H9 (cell line): ENCODE results near the gene TFCP2. TPM values are rescaled to one million over a fixed set of nuclear protein-coding genes. Genes with fewer than 3 reads are reported as not detected.

Source experiments
- DNase-seq: peaks from one replicate; pipeline ENCODE4 v3.0.0-alpha.2; 2017
- H2AFZ ChIP-seq: one replicate; pipeline ENCODE4 v1.6.1; 2013; ENCODE audit warnings: mild to moderate bottlenecking, low read length, control low read depth, moderate library complexity
- H2AK5ac ChIP-seq: 2 replicates; pipeline ENCODE4 v1.6.1; 2013; ENCODE audit warnings: low read length, control low read depth, mixed read lengths; ENCODE audit not compliant: insufficient read length
- H2BK120ac ChIP-seq: one replicate; pipeline ENCODE4 v1.6.1; 2013; ENCODE audit warnings: low read depth, mild to moderate bottlenecking, low read length, control low read depth, inconsistent platforms; ENCODE audit not compliant: poor library complexity, severe bottlenecking
- H2BK12ac ChIP-seq: 2 replicates; pipeline ENCODE4 v1.6.1; 2013; ENCODE audit warnings: low read length, control low read depth, mixed read lengths, low read depth; ENCODE audit not compliant: insufficient read length
- H2BK15ac ChIP-seq: 2 replicates; pipeline ENCODE4 v1.6.1; 2013; ENCODE audit warnings: low read depth, low read length, control low read depth
- H2BK20ac ChIP-seq: one replicate; pipeline ENCODE4 v1.6.1; 2013; ENCODE audit warnings: low read depth, mild to moderate bottlenecking, low read length, control low read depth, inconsistent platforms; ENCODE audit not compliant: poor library complexity, severe bottlenecking
- H2BK5ac ChIP-seq: 2 replicates; pipeline ENCODE4 v1.6.1; 2013; ENCODE audit warnings: low read length, control low read depth, mixed read lengths; ENCODE audit not compliant: insufficient read length
- H3K14ac ChIP-seq: 2 replicates; pipeline ENCODE4 v1.6.1; 2013; ENCODE audit warnings: low read length, control low read depth; ENCODE audit not compliant: insufficient read depth
- H3K18ac ChIP-seq: 2 replicates; pipeline ENCODE4 v1.6.1; 2013; ENCODE audit warnings: low read depth, mild to moderate bottlenecking, mixed read lengths, low read length, control low read depth; ENCODE audit not compliant: insufficient read length
- H3K23ac ChIP-seq: 2 replicates; pipeline ENCODE4 v1.6.1; 2013; ENCODE audit warnings: low read length, control low read depth, mixed read lengths, low read depth; ENCODE audit not compliant: insufficient read length
- H3K23me2 ChIP-seq: 2 replicates; pipeline ENCODE4 v1.6.1; 2013; ENCODE audit warnings: low read depth, mild to moderate bottlenecking, mixed read lengths, low read length, control low read depth; ENCODE audit not compliant: insufficient read length, poor library complexity, severe bottlenecking
- H3K27ac ChIP-seq: 2 replicates; pipeline ENCODE4 v1.5.1; 2013; ENCODE audit warnings: low read length, control low read depth, mixed read lengths, low read depth; ENCODE audit not compliant: insufficient read length
- H3K27me3 ChIP-seq: 2 replicates; pipeline ENCODE4 v1.6.1; 2013; ENCODE audit warnings: low read length, control low read depth, inconsistent platforms; ENCODE audit not compliant: insufficient read depth
- H3K4ac ChIP-seq: 2 replicates; pipeline ENCODE4 v1.6.1; 2013; ENCODE audit warnings: low read depth, mild to moderate bottlenecking, control low read depth, inconsistent platforms, low read length, moderate library complexity
- H3K4me1 ChIP-seq: 2 replicates; pipeline ENCODE4 v1.6.1; 2013; ENCODE audit warnings: low read length, control low read depth, inconsistent platforms; ENCODE audit not compliant: insufficient read depth
- H3K4me2 ChIP-seq: 2 replicates; pipeline ENCODE4 v1.6.1; 2013; ENCODE audit warnings: low read length, control low read depth, mixed read lengths; ENCODE audit not compliant: insufficient read length, insufficient read depth
- H3K56ac ChIP-seq: 2 replicates; pipeline ENCODE4 v1.6.1; 2013; ENCODE audit warnings: low read depth, mild to moderate bottlenecking, mixed read lengths, low read length, control low read depth; ENCODE audit not compliant: insufficient read length
- H3K79me1 ChIP-seq: 2 replicates; pipeline ENCODE4 v1.6.1; 2013; ENCODE audit warnings: low read depth, mild to moderate bottlenecking, moderate library complexity, low read length, control low read depth, inconsistent platforms; ENCODE audit not compliant: insufficient read depth, poor library complexity, severe bottlenecking
- H3K79me2 ChIP-seq: 2 replicates; pipeline ENCODE4 v1.6.1; 2013; ENCODE audit warnings: low read length, control low read depth, inconsistent platforms; ENCODE audit not compliant: insufficient read depth
- H3K9ac ChIP-seq: 2 replicates; pipeline ENCODE4 v1.6.1; 2013; ENCODE audit warnings: low read length, control low read depth, mixed read lengths; ENCODE audit not compliant: insufficient read length; ENCODE audit errors: extremely low read depth
- H3K9me3 ChIP-seq: one replicate; pipeline ENCODE4 v1.6.1; 2013; ENCODE audit warnings: low read depth, low read length, inconsistent platforms; ENCODE audit not compliant: control insufficient read depth
- H3T11ph ChIP-seq: one replicate; pipeline ENCODE4 v1.6.1; 2013; ENCODE audit warnings: mild to moderate bottlenecking, low read length, control low read depth, inconsistent platforms
- H4K20me1 ChIP-seq: one replicate; pipeline ENCODE4 v1.6.1; 2013; ENCODE audit not compliant: control insufficient read depth, insufficient read length, insufficient read depth
- H4K5ac ChIP-seq: 2 replicates; pipeline ENCODE4 v1.6.1; 2013; ENCODE audit warnings: low read depth, mild to moderate bottlenecking, mixed read lengths, low read length, control low read depth; ENCODE audit not compliant: insufficient read length
- H4K8ac ChIP-seq: replicated peaks from 2 replicates; pipeline ENCODE4 v1.6.1; 2013; ENCODE audit warnings: low read length, control low read depth, mixed read lengths, low read depth; ENCODE audit not compliant: insufficient read length
- H4K91ac ChIP-seq: 2 replicates; pipeline ENCODE4 v1.6.1; 2013; ENCODE audit warnings: low read depth, mild to moderate bottlenecking, moderate library complexity, mixed read lengths, low read length, control low read depth; ENCODE audit not compliant: insufficient read length
- H3K27ac Mint-ChIP-seq, 3 experiments: 2 replicates in 2 of 3; 3 replicates in 1 of 3; pipeline ENCODE4 v1.8.0; 2020 to 2021; ENCODE audit warnings: mixed read lengths in 3 of 3, mild to moderate bottlenecking in 1 of 3, moderate library complexity in 1 of 3
- H3K27me3 Mint-ChIP-seq: 2 replicates; pipeline ENCODE4 v1.8.0; 2021; ENCODE audit warnings: low read depth, mild to moderate bottlenecking, moderate library complexity, mixed read lengths
- H3K36me3 Mint-ChIP-seq, 3 experiments: 2 replicates in 2 of 3; 3 replicates in 1 of 3; pipeline ENCODE4 v1.8.0; 2020 to 2021; ENCODE audit warnings: low read depth in 3 of 3, mixed read lengths in 3 of 3; ENCODE audit not compliant: insufficient read depth in 1 of 3
- H3K4me1 Mint-ChIP-seq, 2 experiments: 2 replicates each; pipeline ENCODE4 v1.8.0; 2020; ENCODE audit warnings: mixed read lengths in 2 of 2
- H3K4me3 Mint-ChIP-seq, 2 experiments: 2 replicates in 1 of 2; 3 replicates in 1 of 2; pipeline ENCODE4 v1.8.0; 2020 to 2021; ENCODE audit warnings: mild to moderate bottlenecking in 2 of 2, mixed read lengths in 2 of 2, moderate library complexity in 1 of 2
- H3K9me3 Mint-ChIP-seq, 2 experiments: 2 replicates in 1 of 2; 3 replicates in 1 of 2; pipeline ENCODE4 v1.8.0; 2020; ENCODE audit warnings: mild to moderate bottlenecking in 2 of 2, mixed read lengths in 2 of 2, moderate library complexity in 1 of 2
- WGBS: extraction: QIAGEN DNeasy Blood & Tissue Kit; methylation state at CpG from one replicate; pipeline ENCODE4 v1.1.7; 2013; ENCODE audit warnings: missing lambda C conversion rate, low lambda C conversion rate, mixed read lengths; ENCODE audit not compliant: insufficient read length; ENCODE audit errors: extremely low coverage; 5-methylcytosine and 5-hydroxymethylcytosine counted together
- total RNA-seq: library from RNA; stranded (reverse); gene quantifications from 2 replicates; pipeline ENCODE4 v1.2.1, GENCODE V29; 2021
- TF ChIP-seq, protein P1 (sequence below): fragments of 200-600 bp; sonication (generic); conservative IDR thresholded peaks from 3 replicates; pipeline ENCODE4 v1.8.0; 2021; ENCODE audit warnings: antibody characterized with exemption, mild to moderate bottlenecking

The TFCP2 gene
- total RNA-seq, 1 experiment from 2014 or later = 27.1 TPM

DNA sequence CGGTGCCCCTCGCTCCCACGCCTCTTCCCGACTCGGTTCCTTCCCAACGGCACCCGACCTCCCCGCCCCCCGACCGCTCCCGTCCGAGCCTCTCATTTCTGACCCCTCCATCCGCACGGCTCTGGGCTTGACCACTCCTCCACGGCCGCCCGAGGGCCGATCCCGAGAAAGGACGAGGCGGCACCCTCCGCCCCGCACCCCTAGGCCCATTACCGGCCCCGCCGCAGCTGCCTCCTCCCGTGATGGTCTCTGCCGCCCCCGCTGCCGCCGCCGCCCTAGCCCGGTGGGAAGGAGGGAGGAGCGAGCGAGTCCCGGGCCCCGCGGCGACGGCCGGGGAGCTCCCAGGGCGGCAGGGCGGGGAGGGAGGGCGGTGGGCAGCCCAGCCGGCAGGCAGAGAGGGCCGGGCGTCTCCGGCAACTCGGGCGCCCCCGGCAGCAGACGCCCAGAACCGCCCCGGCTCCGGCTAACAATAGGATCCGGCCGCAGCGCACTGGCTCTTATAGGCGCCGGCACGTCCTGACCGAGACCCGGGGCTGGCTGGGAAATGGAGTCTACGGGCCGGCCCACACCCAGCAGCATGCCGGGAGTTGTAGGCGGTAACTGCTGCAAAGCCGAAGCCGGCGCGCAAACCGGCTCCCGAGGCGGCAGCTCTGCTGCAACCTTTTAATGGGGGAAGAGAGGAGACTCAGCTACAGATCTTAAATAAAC is 89.7 kb downstream of the TFCP2 start, which contains the start of gene CSRNP2:
Gene CSRNP2 (minus strand): TSS at position 471 of the 708 bp plus-strand sequence. CDS start 7,035 bp downstream, outside the sequence.
- Histone ChIP-seq H2BK5ac (no peak within 1 kb of the TSS), H3K4ac (no peak within 1 kb of the TSS), H2AFZ (peak within 1 kb of the TSS; percentile 48), H3K79me1 (peaks cover 11% of the 10 kb centered on the region), H2BK12ac (no peak within 1 kb of the TSS), H3K18ac (peak within 1 kb of the TSS; percentile 52), H3K9ac (peak within 1 kb of the TSS; percentile 83), H2BK15ac (no peak within 1 kb of the TSS), H4K8ac (no peak within 1 kb of the TSS), H4K20me1 (no peaks in the 10 kb centered on the region), H3K4me1 (peaks cover 2% of the 10 kb centered on the region; the same call in 1 of the 2 replicates), H3K79me2 (peaks cover 6% of the 10 kb centered on the region; the same call in 1 of the 2 replicates), H2AK5ac (no peak within 1 kb of the TSS), H2BK120ac (no peak within 1 kb of the TSS), H4K91ac (no peak within 1 kb of the TSS), H3K9me3 (no peaks in the 10 kb centered on the region), H3K4me2 (peak within 1 kb of the TSS; percentile 87), H3K27me3 (no peaks in the 10 kb centered on the region), H3K27ac (no peak within 1 kb of the TSS), H4K5ac (no peak within 1 kb of the TSS), H3K23ac (no peak within 1 kb of the TSS), H2BK20ac (no peak within 1 kb of the TSS), H3T11ph (no peak within 1 kb of the TSS), H3K14ac (peak within 1 kb of the TSS; percentile 82), H3K23me2 (peaks cover 8% of the 10 kb centered on the region), H3K56ac (no peak within 1 kb of the TSS)
- H3K27me3 Mint-ChIP-seq = no peaks in the 10 kb centered on the region
- DNase-seq = peak; percentile 99
- WGBS = no CpG with 5 or more reads among the region's 74 CpGs
- peaks cover 10 to 24% (median 14%) of the 10 kb centered on the region in 3 experiments; a peak in 6 of 7 replicates for H3K36me3 Mint-ChIP-seq
- TF ChIP-seq, protein P1, sequence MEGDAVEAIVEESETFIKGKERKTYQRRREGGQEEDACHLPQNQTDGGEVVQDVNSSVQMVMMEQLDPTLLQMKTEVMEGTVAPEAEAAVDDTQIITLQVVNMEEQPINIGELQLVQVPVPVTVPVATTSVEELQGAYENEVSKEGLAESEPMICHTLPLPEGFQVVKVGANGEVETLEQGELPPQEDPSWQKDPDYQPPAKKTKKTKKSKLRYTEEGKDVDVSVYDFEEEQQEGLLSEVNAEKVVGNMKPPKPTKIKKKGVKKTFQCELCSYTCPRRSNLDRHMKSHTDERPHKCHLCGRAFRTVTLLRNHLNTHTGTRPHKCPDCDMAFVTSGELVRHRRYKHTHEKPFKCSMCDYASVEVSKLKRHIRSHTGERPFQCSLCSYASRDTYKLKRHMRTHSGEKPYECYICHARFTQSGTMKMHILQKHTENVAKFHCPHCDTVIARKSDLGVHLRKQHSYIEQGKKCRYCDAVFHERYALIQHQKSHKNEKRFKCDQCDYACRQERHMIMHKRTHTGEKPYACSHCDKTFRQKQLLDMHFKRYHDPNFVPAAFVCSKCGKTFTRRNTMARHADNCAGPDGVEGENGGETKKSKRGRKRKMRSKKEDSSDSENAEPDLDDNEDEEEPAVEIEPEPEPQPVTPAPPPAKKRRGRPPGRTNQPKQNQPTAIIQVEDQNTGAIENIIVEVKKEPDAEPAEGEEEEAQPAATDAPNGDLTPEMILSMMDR = no peak
- H3K27ac Mint-ChIP-seq = peak within 1 kb of the TSS; percentile 91 to 98 (median 98)
- peaks cover 0 to 2% of the 10 kb centered on the region in 2 experiments; a peak in 2 of 5 replicates for H3K9me3 Mint-ChIP-seq
- peak within 1 kb of the TSS; percentile 93 to 98 for H3K4me3 Mint-ChIP-seq
- H3K4me1 Mint-ChIP-seq = peaks cover 20 to 24% of the 10 kb centered on the region in 2 experiments
